ENCODE data around the gene SGCD.

The SGCD gene

GRCh38 chr5:156326718-156327259 lies at the start of gene SGCD:
SGCD (plus strand) TSS chr5:156327164.
- no peak for DNase-seq (ENCODE audit: low read depth, low spot score)

GRCh38 chr5:156277290-156277689 lies 49.7 kb upstream of the SGCD start:
- DNase-seq (ENCODE audit: low read depth, low spot score) = no peak

- no peak for DNase-seq (ENCODE audit: low read depth, low spot score)
Measured at GRCh38 chr5:156295431-156295830, 31.5 kb upstream of the SGCD start.

- no peak for DNase-seq (ENCODE audit: low read depth, low spot score)
Measured at GRCh38 chr5:156310115-156310514, 16.8 kb upstream of the SGCD start.

- DNase-seq (ENCODE audit: low read depth, low spot score) = no peak
Measured at GRCh38 chr5:156312897-156313694, 13.9 kb upstream of the SGCD start.

- no peak for DNase-seq (ENCODE audit: low read depth, low spot score)
Measured at GRCh38 chr5:156314416-156314815, 12.5 kb upstream of the SGCD start.

GRCh38 chr5:156322666-156323065 lies 4.3 kb upstream of the SGCD start:
- no peak for DNase-seq (ENCODE audit: low read depth, low spot score)

GRCh38 chr5:156327296-156327695 lies 332 bp downstream of the SGCD start:
- DNase-seq (ENCODE audit: low read depth, low spot score) = no peak

- DNase-seq (ENCODE audit: low read depth, low spot score) = no peak
Measured at GRCh38 chr5:156328161-156328560, 1.2 kb downstream of the SGCD start.

GRCh38 chr5:156328766-156329165 lies 1.8 kb downstream of the SGCD start:
- no peak for DNase-seq (ENCODE audit: low read depth, low spot score)

- DNase-seq (ENCODE audit: low read depth, low spot score) = no peak
Measured at GRCh38 chr5:156329171-156329611, 2.2 kb downstream of the SGCD start.

- DNase-seq (ENCODE audit: low read depth, low spot score) = no peak
Measured at GRCh38 chr5:156330141-156330870, 3.3 kb downstream of the SGCD start.

- no peak for DNase-seq (ENCODE audit: low read depth, low spot score)
Measured at GRCh38 chr5:156331181-156331580, 4.2 kb downstream of the SGCD start.

GRCh38 chr5:156331845-156332244 lies 4.9 kb downstream of the SGCD start:
- no peak for DNase-seq (ENCODE audit: low read depth, low spot score)

- no peak for DNase-seq (ENCODE audit: low read depth, low spot score)
Measured at GRCh38 chr5:156332245-156332644, 5.3 kb downstream of the SGCD start.

- no peak for DNase-seq (ENCODE audit: low read depth, low spot score)
Measured at GRCh38 chr5:156339139-156339841, 12.3 kb downstream of the SGCD start.

- DNase-seq (ENCODE audit: low read depth, low spot score) = no peak
Measured at GRCh38 chr5:156340893-156341292, 13.9 kb downstream of the SGCD start.

- DNase-seq (ENCODE audit: low read depth, low spot score) = no peak
Measured at GRCh38 chr5:156350256-156350655, 23.3 kb downstream of the SGCD start.

GRCh38 chr5:156351423-156351822 lies 24.5 kb downstream of the SGCD start:
- no peak for DNase-seq (ENCODE audit: low read depth, low spot score)

GRCh38 chr5:156354571-156354970 lies 27.6 kb downstream of the SGCD start:
- no peak for DNase-seq (ENCODE audit: low read depth, low spot score)

GRCh38 chr5:156356238-156356637 lies 29.3 kb downstream of the SGCD start:
- no peak for DNase-seq (ENCODE audit: low read depth, low spot score)

- no peak for DNase-seq (ENCODE audit: low read depth, low spot score)
Measured at GRCh38 chr5:156359476-156359875, 32.5 kb downstream of the SGCD start.
